RPMI8226 (cell line): ENCODE data around the gene C16orf96.

ENCODE experiments used
- DNase-seq: peaks from one replicate; pipeline ENCODE4 v3.0.0-alpha.2; 2015

C16orf96 gene

GRCh38 chr16:4603624-4604170 is 47.6 kb downstream of the C16orf96 start:
- DNase-seq = no peak

- DNase-seq = no peak
Observed at GRCh38 chr16:4604401-4604800, 48.3 kb downstream of the C16orf96 start.

DNA sequence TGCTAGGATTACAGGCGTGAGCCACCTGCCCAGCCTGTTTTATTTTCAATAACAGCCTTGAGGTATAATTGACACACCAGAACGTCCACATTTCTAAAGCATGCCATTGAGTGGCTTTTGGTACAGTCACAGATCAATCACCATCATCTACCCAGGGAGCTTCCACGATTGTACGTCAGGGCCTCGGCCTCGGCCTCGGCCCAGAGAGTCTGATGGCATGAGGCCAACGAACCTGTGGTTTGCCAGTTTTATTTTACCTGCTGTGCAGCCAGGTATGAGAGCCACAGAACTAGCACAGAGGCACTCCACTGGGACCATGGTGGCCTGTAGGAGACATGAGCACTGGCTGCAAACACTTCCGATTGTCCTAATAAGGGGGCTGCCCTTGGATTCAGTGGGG is 50.2 kb downstream of the C16orf96 start:
- no peak for DNase-seq

DNA sequence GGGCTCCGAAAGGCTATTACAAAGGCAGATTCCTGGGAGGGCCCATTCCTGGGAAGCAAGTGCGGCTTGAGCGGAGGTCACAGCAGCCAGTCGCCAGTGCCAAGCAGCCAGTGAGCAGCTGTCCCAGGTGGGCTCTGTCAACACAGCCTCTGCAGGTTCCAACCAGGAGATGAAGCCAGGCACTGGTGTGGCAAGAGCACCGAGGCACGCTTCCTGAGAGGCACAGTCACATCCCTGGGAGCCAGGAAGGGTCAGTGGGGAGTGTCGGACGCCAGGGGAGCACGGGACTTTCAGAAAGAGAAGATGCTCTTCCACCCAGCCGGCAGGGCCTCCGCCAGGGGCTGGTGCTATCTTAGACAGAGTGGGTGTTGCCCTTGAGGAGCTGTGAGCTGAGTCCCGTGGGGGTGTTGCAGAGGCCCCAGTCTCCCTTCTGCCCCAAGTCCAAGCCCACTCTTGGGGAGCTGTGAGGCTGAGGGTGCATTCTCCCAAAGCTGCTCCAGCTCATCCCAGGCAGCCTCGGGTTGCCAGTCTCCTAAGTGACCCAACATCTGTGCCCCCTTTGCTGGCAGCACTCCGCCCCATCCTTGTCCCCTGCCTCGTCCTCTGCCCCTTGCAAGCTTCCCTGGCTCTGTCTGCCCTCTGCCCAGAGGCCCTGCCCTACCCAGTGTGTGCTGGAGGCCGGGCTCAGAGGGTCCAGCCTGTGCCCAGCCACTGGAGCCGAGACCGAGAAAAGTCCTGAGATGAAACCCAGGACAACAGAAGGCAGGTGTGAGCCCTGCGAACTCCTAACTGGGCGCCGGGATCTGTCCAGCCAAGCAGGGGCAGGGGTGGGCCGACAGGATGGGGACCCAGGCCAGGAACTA is 51.9 kb downstream of the C16orf96 start:
- DNase-seq = no peak

DNA sequence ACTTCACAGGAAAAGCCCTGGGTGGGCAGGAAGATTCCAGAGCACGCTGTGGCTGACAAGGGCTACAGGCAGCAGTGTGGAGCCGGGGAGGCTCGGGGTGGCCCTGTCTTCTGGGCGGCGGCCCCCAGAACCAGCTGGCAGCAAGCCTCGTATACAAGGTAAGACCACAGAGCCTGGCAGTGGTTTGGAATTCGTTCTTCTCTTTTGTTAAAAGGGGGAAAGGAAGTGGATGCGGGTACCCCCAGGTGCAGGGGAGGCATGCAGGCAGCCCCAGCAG is 52.5 kb downstream of the C16orf96 start:
- no peak for DNase-seq

DNA sequence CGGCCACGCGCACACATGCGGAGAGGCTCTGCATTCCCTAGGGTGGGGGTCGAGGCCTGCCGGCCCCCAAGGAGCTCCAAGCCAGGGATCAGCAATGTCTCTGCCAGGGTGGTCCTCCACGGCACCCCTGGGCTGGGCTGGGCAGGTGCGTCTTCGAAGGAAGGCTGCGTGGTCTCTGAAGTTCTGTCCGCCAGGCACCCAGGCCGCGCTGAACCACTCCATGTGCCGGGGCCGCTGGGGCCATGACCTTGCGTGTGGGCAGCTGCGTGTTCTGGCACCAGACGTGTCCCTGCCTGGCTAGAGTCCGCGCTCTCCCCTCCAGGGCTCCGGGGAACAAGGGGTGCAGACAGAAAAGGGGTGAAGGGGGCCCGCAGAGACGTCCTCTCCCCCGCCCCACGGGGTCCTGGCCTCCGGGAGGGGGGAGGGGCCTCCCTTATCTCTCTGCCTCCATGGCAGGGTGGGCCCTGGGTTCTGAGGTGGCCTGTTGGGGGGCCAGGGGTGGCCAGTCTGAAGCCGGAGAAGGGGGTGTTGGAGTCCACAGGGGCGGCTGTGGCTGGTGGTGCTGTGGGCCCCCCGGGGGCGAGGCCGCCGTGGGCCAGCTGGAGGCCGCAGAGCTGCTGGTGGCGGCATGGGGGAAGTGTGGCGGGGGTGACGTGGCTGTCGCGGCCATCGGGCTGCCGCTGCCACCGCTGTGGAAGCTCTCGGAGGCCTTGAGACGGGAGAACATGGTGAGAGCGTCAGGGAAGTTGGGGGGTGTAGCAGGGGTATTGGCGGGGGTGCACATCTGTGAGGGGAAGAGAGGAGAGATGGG is 53.3 kb downstream of the C16orf96 start:
- no peak for DNase-seq

DNA sequence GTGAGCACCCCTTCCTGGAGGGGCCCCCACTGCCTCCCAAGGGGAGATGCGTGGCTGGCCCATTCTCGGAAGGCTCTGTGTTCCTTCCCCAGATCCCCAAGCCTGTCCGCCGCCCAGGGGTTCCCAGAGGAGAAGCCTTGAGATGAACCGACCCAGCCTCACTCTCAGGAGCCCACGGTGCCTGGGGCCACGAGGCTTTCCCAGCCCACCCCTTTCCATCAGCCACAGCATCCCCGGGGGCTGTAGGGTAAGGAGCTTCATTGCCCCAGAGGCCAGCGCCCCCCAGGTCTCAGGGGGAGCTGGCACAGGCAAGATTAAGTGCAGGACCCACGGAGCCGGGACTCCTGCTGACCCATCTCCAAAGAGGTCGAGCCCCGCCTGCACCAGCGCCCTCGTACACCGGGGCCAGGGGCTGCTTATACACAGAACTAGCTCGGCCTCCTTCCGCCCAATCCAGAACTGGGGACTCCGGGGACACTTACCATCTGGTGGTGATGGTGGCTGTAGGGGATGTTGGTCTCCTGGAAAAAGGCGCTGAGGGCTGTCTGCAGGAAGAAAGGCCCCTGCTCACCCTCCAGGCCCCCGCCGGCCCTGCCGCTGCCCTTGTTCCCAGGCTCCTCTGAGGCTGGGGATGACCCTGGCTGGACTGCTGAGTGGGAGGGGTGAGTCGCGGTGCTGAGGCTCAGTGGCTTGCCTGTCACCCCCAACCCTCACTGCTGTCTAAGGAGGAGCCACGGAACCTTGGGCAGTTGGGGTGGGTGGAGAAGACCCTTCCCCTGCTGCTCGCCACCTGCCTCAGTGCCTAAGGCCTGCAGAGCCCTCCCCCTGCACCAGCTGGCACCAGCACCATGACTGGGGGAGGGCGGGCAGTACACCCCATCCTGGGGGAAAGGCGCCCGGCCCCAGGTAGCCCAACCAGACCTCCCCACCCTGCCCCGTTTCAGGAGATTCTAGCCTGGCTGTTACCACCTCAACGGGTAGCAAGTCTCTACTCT is 54.2 kb downstream of the C16orf96 start:
- DNase-seq = no peak

DNA sequence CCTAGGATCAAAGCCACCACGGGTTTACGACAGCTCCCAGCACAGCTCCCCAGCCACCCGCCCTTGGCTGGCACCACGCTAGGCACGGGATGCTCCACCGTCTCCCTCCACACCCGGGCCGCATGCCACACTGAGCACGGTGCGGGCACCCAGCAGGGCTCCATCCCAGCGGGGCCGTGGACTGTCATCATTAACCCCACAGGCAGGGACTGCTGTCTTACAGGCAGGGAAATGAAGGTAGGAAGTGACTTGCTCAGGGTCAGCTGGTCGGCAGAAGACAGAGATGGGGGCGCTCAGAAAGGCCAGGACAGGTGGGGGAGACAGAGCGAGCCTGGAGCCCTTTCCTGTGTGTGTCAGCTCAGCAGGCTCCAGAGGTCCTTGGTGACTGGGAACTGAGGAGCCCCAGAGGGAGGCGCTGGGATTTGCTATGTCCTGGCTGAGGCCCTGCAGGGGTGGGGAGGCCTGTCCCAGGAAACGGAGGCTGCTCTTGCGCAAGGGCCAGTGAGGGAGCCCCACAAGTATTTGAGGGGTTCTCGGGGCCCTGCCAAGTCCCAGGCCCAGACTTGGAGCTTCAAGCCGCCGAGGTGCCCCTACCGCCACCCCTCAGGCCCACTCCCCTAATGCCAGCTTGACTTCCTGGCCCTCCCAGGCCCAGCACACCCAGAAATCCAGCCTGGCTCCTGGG is 55.3 kb downstream of the C16orf96 start:
- no peak for DNase-seq

- DNase-seq = no peak
Observed at GRCh38 chr16:4612474-4612931, 56.4 kb downstream of the C16orf96 start.

DNA sequence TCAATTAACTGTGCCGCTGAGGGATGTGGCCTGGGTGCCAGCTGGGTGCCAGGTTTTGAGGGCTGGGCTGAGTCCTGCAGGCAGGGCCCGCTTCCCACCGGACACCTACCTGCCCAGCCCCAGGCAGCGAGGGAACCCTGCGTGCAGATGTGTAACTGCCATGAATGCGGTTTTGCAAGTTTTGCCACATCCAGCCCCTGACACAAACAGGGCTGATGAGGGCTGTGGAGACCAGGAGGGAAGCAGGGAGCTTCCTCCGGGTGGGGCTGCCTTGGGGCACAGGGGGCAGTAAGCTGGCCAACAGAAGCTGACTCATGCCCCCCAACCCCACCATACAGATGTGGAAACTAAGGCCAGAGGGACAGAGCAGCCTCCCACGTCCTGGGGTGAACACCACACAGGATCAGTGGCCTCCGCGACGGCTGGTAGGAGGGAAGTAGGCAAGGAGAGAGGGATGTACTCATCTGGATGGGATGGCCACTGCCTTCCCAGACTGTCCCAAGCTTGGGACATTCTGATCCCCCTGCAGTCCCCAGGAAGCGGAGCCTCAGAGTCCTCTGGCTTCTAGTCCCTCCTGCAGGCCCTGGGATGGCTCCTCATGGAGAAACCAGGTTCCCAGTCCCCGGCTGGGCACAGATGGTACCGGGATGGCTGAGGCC is 57.0 kb downstream of the C16orf96 start:
- DNase-seq = no peak

DNA sequence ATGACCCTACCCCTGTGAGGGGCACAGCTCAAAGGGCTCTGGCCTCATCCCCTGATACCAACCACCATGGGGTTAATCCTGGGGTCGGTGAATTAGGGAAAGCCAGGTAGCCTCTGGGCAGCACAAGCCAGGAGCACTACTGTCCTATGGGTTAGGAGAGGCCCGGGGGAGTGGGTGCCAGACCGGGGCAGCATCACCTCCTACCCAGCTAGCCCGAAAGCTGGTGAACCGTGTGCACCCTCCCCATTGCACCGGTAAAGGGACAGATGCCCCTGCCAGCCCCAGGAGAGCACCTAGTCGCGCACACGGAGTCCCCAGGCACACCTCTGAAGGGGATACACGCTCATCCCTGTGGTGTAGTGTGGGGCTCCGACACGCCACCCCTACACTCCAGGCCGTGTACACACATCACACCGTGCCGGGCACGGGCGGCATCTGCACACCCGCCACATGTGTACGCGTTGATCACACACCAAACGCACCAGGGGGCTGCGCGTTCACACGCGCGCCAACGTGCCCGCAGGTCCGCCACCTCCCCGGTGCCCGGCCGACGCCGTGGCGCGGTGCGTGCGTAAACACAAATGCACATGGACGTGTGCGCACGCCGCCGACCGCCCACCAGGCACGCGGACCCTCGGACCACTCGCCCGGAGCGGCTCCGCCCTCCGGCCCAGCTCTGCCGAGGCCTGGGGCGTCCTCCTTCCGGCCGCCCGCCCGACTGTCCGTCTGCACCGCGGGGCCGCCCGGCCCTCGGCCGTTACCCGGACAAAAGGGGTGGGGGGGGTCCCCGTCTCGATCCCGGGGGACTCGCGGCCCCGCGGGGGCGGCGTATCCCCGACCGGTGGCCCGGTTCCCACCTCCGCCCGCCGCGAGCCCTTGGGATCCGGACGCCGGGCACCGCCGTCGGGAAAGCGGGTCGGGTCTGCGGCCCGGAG is 57.8 kb downstream of the C16orf96 start:
- peak; percentile 66 for DNase-seq

DNA sequence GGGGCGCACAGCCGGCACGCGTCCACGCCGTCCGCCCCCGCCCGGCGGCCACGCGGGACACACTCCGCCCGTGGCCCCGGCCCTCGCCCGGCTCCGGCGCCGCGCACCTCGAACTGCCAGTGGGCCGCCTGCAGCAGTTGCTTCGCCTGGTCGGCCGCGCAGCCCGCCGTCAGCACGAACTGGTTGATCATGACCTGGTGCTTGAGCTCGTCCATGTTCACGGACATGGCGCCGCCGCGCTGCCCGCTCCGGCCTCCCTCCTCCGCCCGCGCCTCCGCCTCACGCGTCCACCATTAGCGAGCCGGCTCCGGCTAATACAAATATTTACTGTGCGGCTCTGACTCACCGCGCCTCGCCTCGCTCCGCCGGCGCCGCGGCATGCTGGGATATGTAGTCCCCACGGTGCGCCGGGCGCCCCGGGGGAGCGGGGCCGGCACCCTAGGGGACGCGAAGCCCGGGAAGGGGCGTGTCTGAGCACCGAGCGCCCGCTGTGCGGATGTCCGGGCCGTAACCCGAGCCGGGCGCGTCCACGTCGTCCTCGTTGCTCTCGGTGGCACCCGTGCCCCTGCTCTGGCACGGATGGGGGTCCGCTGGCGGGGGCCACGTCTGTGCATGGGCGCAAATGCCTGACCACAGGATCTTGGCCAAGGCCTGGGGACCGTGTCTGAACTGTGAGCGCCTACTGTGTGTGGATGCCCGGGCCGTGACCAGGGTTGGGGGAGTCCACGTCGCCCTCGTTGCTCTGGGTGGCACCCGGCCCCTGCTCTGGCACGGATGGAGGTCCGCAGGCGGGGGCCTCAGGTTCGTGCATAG is 58.6 kb downstream of the C16orf96 start, which contains the start of gene UBALD1:
Gene UBALD1 (minus strand): TSS at position 318 of the 813 bp plus-strand sequence. CDS start 91 bp downstream, at position 227.
- DNase-seq = peak; percentile 96

DNA sequence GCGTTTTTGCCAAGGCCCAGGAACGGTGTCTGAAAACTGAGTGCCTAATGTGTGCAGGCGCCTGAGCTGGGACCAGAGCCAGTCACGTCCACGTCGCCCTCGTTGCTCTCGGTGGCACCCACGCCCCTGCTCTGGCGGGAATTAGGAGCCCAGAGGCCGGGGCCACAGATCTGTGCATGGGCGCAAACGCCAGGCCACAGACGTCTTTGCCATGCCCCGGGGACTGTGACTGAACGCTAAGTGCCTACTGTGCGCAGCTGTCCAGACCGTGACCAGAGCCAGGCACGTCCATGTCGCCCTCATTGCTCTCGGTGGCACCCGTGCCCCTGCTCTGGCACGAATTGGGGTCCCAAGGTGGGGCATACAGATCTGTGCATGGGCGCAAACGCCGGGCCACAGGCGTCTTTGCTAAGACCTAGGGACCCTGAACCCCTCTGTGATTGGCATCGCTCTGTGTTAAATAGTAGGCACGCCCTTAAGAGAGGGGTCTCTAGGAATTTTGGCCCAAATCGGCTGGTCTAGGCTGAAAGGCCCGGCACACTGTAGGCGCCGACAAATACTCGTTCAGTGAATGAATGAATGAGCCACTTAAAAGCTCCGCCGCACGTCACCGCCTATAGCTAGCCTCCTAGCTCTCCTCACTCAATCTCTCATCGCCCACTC is 59.4 kb downstream of the C16orf96 start:
- DNase-seq = no peak

DNA sequence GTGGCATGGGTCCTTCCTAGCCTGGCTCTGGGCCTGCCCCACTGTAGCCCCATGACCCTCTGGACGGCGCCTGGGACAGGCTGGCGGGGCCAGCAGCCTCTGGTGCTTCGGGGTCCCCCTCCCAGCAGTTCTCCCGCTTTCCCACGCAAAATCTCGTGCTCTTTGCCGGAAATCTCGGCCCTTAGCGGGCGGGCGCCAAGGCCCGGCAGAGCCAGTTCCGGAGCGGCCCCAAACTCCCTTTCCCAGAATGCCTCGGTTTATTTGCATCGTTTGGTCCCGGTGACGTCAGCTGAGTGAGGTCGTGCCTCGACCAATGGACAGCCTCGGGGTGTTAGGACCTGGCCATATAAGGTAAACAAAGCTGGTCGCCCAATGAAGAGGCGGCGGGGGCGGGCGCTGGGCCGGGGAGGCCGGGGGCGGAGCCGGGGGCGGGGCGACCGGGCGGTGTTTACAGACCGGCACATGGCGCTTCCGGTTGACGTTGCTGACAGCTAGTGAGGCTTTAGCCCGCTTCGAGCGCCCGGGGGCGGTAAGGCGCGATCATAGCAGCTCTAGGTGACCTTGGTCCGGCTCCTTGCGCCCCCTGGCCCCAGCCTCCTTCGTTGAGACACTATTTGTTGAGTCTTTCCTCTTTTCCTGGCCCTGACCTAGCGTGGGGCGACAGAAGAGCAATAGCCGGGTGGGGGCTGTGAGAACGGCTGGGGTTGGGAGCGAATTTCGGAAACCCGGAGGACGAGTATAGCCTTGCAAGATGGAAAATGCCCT is 60.1 kb downstream of the C16orf96 start:
- DNase-seq = peak; percentile 100

GRCh38 chr16:4617880-4618279 is 61.7 kb downstream of the C16orf96 start:
- DNase-seq = no peak

DNA sequence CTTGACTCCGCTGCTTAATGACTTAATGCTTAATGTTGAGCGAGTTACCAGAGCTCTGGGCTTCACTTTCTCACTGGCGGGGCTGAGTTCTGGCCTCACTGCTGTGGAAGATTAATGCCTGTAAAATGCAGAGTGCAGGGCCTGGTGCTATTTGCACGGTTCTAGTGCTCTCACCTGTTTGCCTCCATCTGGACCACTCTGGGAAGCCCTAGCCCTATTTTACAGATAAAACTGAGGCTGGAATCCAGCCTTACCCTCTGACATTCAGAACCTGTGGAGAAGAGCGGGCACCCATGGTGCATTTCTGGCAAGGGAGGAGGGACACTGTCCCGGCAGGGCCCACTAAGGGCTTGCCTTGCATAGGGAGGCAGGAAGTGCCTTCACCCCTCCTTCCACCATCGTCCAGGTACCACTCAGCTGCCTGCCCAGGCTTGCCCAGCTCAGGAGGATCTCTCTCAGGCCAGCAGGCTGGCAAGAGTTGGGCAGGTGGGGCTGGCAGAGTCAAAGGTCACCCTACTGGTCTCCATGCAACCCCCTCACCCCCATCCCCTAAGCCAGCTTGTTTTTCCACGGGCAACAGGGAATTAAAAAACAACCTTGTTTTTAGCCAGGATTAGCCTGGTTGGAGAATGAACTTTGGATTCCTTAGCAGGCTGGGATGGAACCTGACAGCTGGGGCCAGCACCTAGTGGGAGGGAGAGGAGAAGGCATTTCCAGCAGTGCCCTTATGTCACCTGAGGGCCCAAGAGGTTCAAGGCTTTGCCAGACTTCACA is 62.7 kb downstream of the C16orf96 start:
- no peak for DNase-seq

- no peak for DNase-seq
Observed at GRCh38 chr16:4623593-4623992, 67.5 kb downstream of the C16orf96 start.
